ENCODE measurements around the gene DISP1.

DISP1 gene

DNA sequence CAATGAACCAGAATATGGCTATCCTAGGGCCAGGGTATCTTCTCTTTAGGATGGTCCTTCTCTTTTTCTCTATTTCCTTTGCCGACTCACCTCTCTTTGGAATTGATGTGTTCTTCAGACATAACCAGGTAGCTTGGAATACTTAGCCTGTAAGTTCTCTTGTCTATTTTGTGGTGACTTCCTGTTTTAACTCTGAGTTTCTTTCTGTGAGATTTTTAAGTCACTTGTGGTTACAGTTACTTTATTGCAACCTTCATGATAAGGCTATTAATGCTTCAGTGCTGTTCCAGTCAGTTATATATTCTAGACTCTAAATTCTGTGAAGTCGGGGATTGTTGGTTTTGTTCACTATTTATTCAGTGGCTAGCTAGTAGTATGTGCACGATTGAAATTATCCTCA, 46.2 kb downstream of the DISP1 start:
- no peaks in the 10 kb centered on the region for H3K9me3 ChIP-seq (ENCODE audit: control insufficient read depth, insufficient read depth, low read depth, low read length)
- H3K4me1 ChIP-seq (ENCODE audit: control insufficient read depth, insufficient read depth, low read length), result peaks cover 3% of the 10 kb centered on the region; the same call in 1 of the 2 replicates
- no peak overlapping the region for H3K4me3 ChIP-seq (ENCODE audit: low read depth, low read length)
- ChIA-PET CTCF (no interaction called here), POLR2A (no interaction called here)
- H3K36me3 ChIP-seq (ENCODE audit: control insufficient read depth in 2 of 2, insufficient read depth in 1 of 2, low read length in 2 of 2), result no peaks in the 10 kb centered on the region
- no peak overlapping the region for H3K27ac ChIP-seq (ENCODE audit: extremely low read depth, low read depth, low read length)
- no peak for TF ChIP-seq ZNF558 (tag by site-specific recombination; IDR thresholded peaks at IDR 0.05)
- TF ChIP-seq ZNF223 (tag by site-specific recombination; IDR thresholded peaks at IDR 0.05), result no peak
- TF ChIP-seq ZNF623 (tag by site-specific recombination; IDR thresholded peaks at IDR 0.05), result no peak
- TF ChIP-seq ZBTB17 (tag by site-specific recombination; IDR thresholded peaks at IDR 0.05), result no peak
- no peak for TF ChIP-seq ZNF560 (tag by site-specific recombination; IDR thresholded peaks at IDR 0.05; ENCODE audit: borderline replicate concordance)
- no peak for TF ChIP-seq HOXC10 (CRISPR knock-in tag; IDR thresholded peaks at IDR 0.05)
- TF ChIP-seq ZBTB1 (tag by site-specific recombination; IDR thresholded peaks at IDR 0.05), result no peak

All from HEK293 (cell line).